KBM-7 (cell line): ENCODE measurements around the gene COL2A1.
"Not testable (repeated sequence)": the region's sequence is repeated elsewhere in the genome, so short reads cannot be mapped to it uniquely, and the experiment has no call there.

Source experiments
- DNase-seq: peaks from one replicate; pipeline ENCODE4 v3.0.0-alpha.2; 2015
- in situ Hi-C: fragments of 300-500 bp; cut with MboI; formaldehyde crosslinking; loops from 2 replicates; pipeline ENCODE4 v1.14.3; 2020; ENCODE audit warnings: low sequenced_read_pairs, low pct_unique_long_range_greater_than_20kb, mixed read lengths

Gene COL2A1

DNA sequence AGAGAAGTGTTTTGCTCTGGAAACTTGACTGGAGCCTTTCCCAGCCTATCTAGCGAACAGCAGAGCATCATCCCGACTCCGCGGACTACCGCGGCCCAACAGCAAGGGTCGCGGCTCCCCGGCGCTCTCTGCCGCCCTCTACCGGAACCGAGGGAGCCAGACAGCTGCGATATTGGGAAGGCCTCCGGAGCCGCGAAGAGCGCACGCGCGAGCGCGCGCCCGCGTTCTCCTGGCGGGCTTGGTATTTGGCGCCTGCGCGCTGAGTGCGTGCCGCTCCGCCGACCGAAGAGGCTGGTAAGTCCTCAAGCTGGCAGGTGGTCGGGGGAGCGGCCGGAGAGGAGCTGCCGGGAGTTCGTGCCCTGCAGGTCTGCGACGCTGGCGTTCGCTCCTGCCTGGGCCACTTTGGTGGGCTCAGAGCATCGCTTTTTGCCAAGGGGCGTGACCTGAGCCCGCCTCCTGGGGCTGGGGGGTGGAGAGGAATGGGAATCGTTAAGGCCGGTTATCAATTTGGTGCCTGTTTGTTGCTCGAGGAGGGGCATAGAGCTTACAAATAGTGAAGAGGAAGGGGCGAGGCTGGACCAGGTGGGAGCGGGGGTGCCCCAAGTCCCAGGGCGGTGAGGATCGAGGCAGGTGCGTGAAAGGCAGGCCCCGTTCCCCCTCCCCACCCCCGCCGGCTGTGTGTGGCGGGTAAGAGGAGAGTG lies 40.8 kb downstream of the COL2A1 start, which contains the start of gene TMEM106C:
TSS of gene TMEM106C (plus strand) at position 257 of the 701 bp plus-strand sequence. CDS start 641 bp downstream, outside the sequence.
- DNase-seq: peak; percentile 95
- in situ Hi-C loops: no loop called here

DNA sequence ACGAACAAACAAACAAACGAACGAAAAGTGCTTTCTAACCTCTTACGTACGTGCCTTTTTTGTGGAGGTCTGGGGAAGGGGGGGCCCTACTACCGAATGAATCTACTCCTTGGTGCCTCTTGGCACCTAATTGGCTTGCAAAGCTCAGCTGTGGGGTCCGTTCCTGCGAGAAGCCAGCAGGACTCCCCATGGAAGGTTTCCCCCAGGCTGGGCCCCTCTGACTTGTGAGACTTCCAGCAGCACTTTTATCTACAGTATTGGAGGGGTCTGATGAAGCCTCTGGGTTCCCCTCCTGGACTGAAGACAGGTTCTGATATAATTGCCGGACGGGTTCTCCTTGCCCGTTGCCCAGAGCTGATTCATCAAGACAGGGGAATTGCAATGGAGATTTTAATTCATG lies 42.1 kb downstream of the COL2A1 start:
- in situ Hi-C loops: no loop called here
- no peak for DNase-seq

GRCh38 chr12:47957671-47958070 lies 46.6 kb downstream of the COL2A1 start:
- DNase-seq, in situ Hi-C loops: not testable (repeated sequence)

DNA sequence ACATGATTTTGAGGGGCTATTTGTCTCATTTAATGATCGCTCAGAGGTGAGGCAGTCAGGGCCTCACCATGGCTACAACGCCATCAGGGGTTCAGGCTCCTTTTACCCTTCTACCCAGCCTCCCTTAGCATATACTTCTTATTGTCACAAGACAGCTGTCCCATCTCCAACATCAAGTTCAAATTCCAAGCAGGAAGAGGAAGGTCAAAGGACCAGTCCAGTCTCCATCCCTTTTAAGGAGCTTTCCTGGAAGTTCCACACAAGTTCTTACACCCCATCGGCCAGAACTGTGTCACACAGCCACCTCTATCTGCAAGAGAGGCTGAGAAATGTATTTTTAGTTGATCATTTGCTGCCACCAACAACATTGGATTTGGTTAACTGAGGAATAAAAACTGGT lies 49.2 kb downstream of the COL2A1 start:
- in situ Hi-C loops: no loop called here
- no peak for DNase-seq

- no peak for DNase-seq
- in situ Hi-C loops: no loop called here
Measured at GRCh38 chr12:47954467-47955045, 49.7 kb downstream of the COL2A1 start.

- in situ Hi-C loops: no loop called here
- DNase-seq: no peak
Measured at GRCh38 chr12:47954058-47954457, 50.2 kb downstream of the COL2A1 start.

DNA sequence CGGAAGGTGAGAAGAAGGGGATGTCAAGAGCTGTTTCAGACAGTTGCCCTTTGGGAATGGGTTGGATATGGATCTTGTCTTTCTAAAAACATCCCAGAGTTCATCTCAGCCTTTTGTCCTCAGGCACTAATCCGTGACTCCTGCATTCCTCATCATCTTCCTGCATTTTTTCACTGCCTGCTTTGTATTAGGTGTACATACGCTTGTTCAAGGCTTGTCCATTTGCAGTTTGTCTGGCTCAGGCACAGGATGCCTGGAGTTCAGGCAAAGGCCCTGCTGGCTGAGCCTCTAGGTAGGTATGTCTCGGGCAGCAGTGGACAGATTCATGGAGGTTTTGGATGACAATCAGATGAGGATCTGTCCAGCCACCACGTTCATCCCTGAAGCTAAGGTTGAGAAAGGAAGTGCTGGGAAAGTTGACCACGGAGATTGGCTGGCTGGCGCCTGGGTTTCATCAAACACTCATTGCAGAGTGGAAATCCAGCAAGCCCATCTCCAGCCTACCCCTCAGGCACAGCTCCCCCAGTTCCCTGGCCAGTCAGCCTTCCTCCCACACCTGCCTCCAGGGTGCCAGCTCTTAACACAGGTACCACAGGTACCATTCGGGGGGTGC lies 53.3 kb downstream of the COL2A1 start:
- DNase-seq: no peak

GRCh38 chr12:47949441-47950341 lies 54.6 kb downstream of the COL2A1 start:
- in situ Hi-C loops: no loop called here

More for the DNA sequence above, 53.3 kb downstream of the COL2A1 start:
- in situ Hi-C loops: no loop called here

DNA sequence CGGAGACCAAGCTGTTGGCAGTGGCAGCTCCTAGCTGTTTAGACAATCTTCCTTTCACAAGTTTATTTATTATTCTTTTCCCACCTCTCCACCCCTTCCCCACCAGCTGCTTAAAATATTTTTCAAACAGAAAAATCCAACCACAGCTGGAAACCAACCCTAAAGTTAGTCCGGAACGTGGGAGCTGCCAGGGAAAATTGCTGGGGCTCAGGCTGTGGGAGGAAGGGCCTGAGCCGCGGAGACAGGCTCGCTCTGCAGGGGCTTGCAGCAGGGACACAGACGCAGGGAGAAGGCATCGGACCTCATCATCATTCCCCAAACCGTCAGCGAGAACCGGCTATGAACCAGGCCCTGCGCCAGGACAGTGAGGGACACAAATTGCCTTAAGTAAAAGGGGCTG lies 56.9 kb downstream of the COL2A1 start:
- in situ Hi-C loops: no loop called here

More at GRCh38 chr12:47949441-47950341, 54.6 kb downstream of the COL2A1 start:
- DNase-seq: peak; percentile 81

DNA sequence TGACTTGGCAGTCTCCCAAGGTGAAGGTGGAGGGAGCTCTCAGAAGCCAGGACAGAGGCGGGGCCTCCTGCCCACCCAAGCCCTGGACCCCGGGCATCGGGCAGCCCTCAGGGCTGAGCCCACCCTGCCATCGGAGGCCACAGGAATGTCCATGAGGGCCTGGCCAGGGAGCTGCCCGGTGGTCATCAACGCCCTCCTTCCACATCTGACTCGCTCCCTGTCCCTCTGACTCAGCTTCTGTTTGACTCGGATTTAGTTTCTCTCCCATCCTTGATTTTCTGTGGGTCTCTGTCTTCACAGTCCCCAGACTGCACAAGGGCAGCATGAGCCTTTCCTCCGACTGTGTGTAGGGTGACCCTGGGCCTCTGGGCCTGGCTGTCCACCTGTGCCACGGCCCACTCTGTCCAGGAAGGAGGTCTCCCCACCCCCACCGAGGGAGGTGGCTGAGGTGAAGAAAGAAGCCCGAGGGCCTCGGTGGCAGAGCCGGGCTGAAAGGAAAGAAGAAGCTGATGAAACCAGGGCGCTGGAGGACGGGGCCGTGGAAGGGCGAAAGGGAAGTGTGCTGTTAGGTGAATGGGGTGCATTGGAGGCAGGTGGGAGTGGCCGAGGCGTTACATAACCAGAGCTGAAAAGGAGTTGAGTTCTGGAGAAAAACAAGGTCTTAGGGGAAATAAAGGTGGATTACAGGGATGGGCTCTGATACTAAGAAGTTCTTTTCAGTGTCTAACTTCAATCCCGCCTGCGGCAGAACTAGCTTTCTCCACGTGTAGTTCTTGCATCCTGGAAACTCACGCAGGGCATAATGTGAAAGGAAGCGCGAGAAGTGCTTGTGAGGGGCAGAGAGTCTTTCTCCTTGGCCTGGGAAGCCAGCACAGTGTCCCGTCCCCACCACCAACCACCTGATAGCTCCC lies 57.6 kb downstream of the COL2A1 start:
- in situ Hi-C loops: no loop called here
- DNase-seq: peak; percentile 54

More for the DNA sequence above, 56.9 kb downstream of the COL2A1 start:
- no peak for DNase-seq

DNA sequence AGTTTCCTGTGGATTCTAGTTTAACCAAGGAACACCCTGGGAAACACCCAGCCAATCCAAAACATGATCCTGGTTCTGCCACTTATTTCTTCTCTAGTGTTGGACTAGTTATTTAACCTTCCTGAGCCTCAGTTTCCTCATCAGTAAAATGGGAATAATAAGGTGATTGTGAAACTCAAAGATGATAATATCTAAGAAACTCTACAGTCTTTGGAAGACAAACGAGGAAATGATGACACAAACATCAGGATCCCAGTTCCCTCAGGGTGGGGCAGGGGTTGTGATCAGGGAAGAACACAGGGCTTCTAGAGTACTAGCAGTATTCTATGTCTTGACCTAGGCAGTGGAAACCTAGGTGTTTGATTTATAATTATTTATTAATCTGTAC lies 58.9 kb downstream of the COL2A1 start:
- in situ Hi-C loops: no loop called here
- no peak for DNase-seq

GRCh38 chr12:47944685-47945340 lies 59.5 kb downstream of the COL2A1 start:
- DNase-seq: no peak
- in situ Hi-C loops: no loop called here

DNA sequence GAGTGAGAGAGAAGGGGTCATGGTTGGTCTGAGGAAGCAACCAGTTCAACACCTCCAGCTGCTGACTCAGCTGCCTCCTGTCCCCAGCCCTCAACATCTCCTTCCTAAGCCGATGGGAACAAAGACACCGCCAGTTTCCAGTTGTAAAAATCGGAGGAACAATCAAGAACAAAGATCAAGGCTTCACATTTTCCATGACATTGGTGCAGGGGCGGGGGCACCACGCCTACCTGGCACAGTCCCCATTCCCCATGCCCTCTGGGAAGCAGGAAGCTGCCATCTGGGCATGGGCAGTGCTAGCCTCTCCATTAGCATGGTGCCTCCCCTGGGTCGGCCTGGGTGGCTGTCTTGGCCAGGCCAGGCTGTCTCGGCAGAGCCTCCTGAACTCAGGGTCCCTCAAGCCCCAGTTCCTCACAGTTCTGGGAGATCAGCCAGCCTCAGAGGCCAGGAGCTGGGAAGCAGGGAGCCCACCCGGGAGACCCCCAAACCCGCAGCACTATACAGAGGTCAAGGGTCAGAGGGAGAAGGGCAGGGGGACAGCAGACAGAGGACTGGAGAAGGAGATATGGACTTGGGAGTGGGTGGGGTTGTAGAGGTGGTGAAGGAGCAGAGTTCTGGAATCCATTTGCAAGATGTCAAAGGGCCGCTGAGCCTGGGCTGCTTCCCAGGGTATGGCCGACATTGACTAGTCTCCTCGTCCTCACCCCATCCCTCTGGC lies 60.5 kb downstream of the COL2A1 start:
- DNase-seq: no peak

DNA sequence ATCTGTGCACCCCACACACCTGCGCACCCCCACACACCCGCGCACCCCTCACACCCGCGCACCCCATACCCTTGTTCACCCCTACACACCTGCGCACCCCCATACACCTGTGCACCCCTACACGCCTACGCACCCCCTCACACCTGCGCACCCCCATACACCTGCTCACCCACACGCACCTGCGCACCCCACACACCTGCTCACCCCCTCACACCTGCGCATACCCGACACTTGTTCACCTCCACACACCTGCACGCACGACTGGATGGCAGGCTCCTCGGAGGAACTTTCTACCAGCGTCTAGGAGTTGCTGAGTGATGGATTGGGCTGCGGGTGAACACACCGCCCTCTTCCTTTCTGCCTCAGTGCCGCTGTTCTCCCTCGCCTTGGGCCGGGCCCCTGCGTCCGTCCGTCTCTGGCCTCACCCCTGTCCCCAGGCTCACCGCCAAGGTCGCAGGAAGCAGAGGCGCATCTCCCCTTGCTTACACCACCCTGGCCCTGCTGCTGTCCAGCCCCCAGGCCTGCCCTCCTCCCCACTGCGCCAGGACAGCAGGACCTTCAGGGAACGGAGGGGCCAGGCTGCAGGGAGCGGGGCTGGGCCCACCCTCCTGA lies 61.6 kb downstream of the COL2A1 start:
- DNase-seq: no peak
- in situ Hi-C loops: no loop called here

More for the DNA sequence above, 60.5 kb downstream of the COL2A1 start:
- in situ Hi-C loops: no loop called here

DNA sequence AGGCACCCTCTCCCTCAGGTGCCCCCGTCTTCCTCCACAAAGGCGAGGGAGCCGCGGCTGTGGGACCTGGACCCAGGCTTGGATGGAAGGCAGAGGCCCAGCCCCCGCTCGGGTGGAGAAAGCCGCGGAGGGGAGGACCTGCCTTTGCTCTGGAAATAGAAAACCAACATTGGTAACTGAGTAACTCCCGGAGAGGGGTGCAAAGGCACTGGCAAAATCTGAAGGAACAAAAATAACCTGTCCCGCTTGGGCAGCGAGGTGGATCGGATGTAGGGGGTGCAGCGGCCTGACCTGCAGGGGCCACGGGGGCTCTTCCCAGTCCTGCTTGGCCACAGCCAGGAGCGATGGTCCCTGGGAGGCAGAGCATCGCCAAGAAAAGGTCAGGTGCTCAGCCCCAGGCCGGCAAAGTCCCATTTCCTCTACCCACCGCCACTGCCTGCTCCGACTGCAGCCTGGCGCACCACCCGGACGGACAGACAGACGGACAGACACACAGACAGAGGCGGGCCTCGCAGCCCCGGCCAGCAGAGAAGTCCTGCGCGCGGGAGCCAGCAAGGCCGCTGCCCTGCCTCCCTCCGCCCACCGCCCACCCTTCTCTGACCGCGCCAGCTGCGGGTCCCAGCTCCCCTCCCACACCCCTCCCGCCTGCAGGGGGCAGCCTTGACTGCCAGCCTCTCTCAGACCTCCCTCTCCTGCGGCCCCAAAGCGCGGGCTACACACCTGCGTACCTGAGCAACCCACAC lies 62.2 kb downstream of the COL2A1 start:
- DNase-seq: peak; percentile 18
- in situ Hi-C loops: no loop called here

GRCh38 chr12:47941475-47941780 lies 62.8 kb downstream of the COL2A1 start:
- DNase-seq: no peak

More at GRCh38 chr12:47941475-47941780, 62.8 kb downstream of the COL2A1 start:
- in situ Hi-C loops: no loop called here
